Measurements from ENCODE around the gene SORCS2. TPM values are rescaled to one million over a fixed set of nuclear protein-coding genes. Genes with fewer than 3 reads are reported as not detected.

SORCS2 gene
- total RNA-seq, 1 donor from 2014 or later: 13.4 TPM

DNA sequence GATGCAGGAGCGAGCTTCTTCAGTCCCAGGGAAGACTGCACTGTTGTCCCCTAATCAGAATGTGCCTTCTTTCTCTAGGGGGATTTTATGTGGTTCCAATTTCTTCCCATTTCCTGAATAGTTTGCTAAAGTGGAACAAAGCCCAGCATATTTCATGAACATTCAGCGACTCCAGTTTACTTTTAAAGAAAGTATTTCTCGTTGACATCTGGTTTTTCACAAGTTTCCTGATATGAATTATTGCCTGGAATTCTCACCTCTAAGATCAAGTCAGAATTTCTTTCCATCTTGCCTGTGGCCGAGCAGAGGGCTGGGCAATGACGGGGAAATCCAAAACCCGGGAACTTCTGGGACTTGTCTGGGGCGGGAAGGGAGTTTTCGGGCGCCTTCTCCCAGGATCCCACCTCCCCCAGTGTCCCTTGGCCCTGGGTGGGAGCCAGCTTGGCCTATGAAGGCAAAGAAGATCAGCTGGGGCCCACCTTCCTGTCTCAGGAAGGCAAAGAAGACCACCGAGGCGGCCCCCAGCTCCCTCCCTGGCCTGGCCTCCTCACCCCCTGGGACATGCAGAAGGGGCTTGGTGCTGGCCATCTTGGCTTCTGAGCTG is 15.4 kb downstream of the SORCS2 start:
- DNase-seq (ENCODE audit: extremely low spot score, unreplicated experiment): no peak
- TF ChIP-seq, protein P1, sequence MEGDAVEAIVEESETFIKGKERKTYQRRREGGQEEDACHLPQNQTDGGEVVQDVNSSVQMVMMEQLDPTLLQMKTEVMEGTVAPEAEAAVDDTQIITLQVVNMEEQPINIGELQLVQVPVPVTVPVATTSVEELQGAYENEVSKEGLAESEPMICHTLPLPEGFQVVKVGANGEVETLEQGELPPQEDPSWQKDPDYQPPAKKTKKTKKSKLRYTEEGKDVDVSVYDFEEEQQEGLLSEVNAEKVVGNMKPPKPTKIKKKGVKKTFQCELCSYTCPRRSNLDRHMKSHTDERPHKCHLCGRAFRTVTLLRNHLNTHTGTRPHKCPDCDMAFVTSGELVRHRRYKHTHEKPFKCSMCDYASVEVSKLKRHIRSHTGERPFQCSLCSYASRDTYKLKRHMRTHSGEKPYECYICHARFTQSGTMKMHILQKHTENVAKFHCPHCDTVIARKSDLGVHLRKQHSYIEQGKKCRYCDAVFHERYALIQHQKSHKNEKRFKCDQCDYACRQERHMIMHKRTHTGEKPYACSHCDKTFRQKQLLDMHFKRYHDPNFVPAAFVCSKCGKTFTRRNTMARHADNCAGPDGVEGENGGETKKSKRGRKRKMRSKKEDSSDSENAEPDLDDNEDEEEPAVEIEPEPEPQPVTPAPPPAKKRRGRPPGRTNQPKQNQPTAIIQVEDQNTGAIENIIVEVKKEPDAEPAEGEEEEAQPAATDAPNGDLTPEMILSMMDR (conservative IDR thresholded peaks at IDR 0.05): no peak
- Mint-ChIP-seq H3K4me1 (ENCODE audit: unreplicated experiment) (peaks cover 34% of the 10 kb centered on the region), H3K4me3 (no peak overlapping the region), H3K36me3 (no peaks in the 10 kb centered on the region), H3K27me3 (no peaks in the 10 kb centered on the region), H3K9me3 (no peaks in the 10 kb centered on the region), H3K27ac (no peak overlapping the region)

DNA sequence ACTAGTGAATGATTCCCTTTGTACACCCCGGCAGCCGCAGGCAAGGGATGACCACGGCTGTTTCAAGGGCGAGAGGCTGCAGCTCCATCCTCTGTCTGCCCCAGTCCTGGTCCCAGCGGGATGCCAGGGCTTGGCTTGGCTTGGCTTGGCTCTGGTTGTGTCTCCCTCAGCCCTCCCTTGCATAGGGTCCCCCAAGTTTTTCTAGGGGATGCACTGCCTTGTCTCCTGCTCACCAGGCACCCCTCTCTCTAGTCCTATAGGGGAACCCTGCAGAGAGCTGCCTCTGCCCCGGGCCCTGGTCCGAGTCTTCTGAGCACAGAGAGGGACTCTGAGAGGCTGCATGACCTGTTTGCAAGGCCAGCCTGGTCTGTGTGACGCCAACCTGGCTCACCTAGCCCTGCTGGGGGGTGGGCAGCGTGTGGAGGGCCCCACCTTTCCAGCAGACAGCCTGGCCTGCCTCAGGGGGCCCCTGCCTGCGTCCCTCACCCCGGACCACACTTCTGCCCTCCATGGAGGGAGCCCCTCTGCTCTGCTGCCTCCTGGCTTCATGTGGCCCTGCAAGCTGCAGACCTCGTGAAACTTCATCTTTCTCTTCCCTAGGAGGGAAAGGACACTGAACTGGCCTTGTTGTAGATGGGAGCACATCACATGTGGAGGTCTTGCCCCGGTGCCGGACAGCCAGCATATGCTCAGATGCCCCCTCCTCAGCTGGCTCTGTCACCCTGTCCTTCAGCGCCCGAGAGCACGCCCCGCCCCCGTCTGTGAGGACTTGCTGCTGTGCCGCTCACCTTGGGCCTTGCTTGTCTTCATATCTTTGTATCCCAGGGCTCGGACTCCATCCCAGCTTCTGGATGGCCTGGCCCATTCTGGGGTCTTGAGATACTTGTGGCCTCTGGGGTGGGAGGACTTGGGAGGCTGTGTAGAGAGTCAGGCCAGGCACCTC is 16.4 kb downstream of the SORCS2 start:
- TF ChIP-seq, protein P1 (conservative IDR thresholded peaks at IDR 0.05): no peak

DNA sequence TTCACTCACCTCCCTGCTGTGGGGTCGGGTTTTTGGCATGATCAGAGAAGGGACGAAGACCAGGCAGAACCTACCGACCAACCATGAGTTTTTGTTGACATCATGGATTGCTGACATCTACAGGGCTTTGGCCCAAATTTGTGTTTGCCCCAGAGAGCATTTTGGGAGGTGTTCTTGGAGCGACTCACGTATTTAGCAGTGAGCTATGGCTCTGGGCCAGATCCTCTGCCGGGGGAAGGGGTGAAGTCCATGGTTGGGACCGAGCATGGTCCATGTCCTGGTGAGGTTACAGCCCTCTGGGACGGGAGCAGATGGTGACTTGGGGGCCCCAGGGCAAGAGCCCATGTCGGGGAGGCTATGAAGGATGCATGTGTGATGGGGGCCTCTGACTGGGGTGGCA is 17.4 kb downstream of the SORCS2 start:
- Mint-ChIP-seq H3K9me3 (no peaks in the 10 kb centered on the region), H3K4me1 (ENCODE audit: unreplicated experiment) (peaks cover 31% of the 10 kb centered on the region), H3K36me3 (no peaks in the 10 kb centered on the region), H3K4me3 (no peak overlapping the region), H3K27ac (no peak overlapping the region), H3K27me3 (no peaks in the 10 kb centered on the region)
- TF ChIP-seq, protein P1 (conservative IDR thresholded peaks at IDR 0.05): no peak
- no peak for DNase-seq (ENCODE audit: extremely low spot score, unreplicated experiment)

More for the DNA sequence above, 16.4 kb downstream of the SORCS2 start:
- H3K4me1 Mint-ChIP-seq (ENCODE audit: unreplicated experiment): peaks cover 31% of the 10 kb centered on the region
- H3K27ac Mint-ChIP-seq: no peak overlapping the region
- no peak for DNase-seq (ENCODE audit: extremely low spot score, unreplicated experiment)
- no peak overlapping the region for H3K4me3 Mint-ChIP-seq
- H3K9me3 Mint-ChIP-seq: no peaks in the 10 kb centered on the region
- no peaks in the 10 kb centered on the region for H3K27me3 Mint-ChIP-seq
- H3K36me3 Mint-ChIP-seq: no peaks in the 10 kb centered on the region

DNA sequence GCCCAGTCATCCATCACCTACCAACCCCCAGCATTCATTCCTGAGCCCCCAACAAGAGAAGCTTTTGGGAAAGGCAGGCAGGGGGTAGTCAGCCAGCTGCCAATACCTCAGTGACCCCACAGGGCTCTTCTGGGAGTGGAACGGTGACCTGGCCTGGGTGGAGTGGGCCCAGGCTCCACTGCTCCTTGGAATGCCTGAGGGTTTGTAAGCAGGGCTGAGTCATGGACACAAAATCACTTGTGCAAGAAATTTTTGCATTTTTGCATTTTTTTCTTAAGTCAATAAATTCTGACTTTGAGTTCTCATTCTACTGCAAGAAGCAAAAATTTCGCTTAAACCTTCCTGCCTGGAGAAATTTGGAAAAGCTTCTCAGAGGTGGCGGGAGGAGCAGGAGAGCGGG is 18.5 kb downstream of the SORCS2 start:
- TF ChIP-seq, protein P1 (conservative IDR thresholded peaks at IDR 0.05): no peak
- Mint-ChIP-seq H3K4me3 (no peak overlapping the region), H3K27me3 (no peaks in the 10 kb centered on the region), H3K27ac (no peak overlapping the region), H3K4me1 (ENCODE audit: unreplicated experiment) (peaks cover 27% of the 10 kb centered on the region), H3K36me3 (no peaks in the 10 kb centered on the region), H3K9me3 (no peaks in the 10 kb centered on the region)
- no peak for DNase-seq (ENCODE audit: extremely low spot score, unreplicated experiment)

DNA sequence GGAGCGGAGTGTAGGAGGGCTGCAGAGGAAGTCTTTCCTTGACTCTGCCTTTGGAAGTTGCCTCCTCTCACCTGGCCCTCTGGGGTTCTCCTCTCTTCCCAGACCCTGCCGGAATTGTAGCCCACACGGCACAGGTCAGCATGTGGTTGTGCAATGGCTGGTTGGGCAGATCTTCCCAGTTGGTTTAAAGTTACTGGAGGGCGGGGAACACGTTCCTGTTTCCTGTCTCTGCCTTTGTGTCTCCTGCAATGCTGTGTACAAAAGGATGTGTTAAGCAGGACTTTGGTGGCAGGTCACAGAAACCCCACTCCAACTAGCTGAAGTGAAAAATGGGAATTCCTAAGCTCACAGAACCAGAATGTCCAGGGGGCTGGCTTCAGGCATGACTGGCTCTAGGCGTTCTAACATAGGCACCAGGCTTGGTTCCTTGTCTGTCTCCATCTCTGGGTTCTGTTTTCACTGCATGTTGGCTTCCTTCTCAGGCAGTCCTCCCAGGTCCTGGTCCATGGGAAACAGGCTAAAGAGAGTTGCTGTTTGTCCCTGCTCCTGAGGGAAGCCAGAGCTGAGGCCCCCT is 19.9 kb downstream of the SORCS2 start:
- TF ChIP-seq, protein P1 (conservative IDR thresholded peaks at IDR 0.05): no peak

More for the DNA sequence above, 19.9 kb downstream of the SORCS2 start:
- no peak for DNase-seq (ENCODE audit: extremely low spot score, unreplicated experiment)
- Mint-ChIP-seq H3K9me3 (no peaks in the 10 kb centered on the region), H3K27ac (no peak overlapping the region), H3K36me3 (peaks cover 7% of the 10 kb centered on the region), H3K27me3 (no peaks in the 10 kb centered on the region), H3K4me3 (peak overlapping the region; percentile 17), H3K4me1 (ENCODE audit: unreplicated experiment) (peaks cover 24% of the 10 kb centered on the region)
